Heart left ventricle (tissue), 13 donors: ENCODE measurements around the gene PEAR1.

ENCODE experiments used
- POLR2A ChIP-seq, 2 donors: fragments of 450-650 bp; IDR thresholded peaks; one replicate each; pipeline ENCODE4 v1.6.1; 2017; ENCODE audit warnings: antibody characterized with exemption in 2 of 2, mild to moderate bottlenecking in 2 of 2, moderate library complexity in 2 of 2
- TF ChIP-seq, protein P1 (sequence below), 12 donors: fragments of 200-600 bp; sonication (generic) in 4 of 12; IDR thresholded peaks; one replicate each; pipeline versions ENCODE4 v1.5.0 to v1.8.0; 2018 to 2022; ENCODE audit warnings: antibody characterized with exemption in 12 of 12, mild to moderate bottlenecking in 5 of 12
- donor health status: ischemic (EF 13 %, LVEDD 7.1; RV severe dilation, severe dysfunction).
- donor health status: DM: no; HTN: yes; CAD: no.
- donor health status: DM: no; HTN: no; CAD: no.
- donor health status: ischemic (EF 25% LVEDD 6.9; RV normal size, moderate dysfunction).
- donor health status: ischemic (EF 25% LVEDD 5.7; RV mildly dilated, moderate dysfunction).
- donor health status: ischemic (EF 35%, LVEDD 5.7; RV mildly dilated, moderate dysfunction).
- donor health status: nonischemic (EF 11% LVEDD 7.7; RV severe dilation, severe dysfunction).
- donor health status: DM: yes; HTN: yes; CAD: no.
- donor health status: PGD.
- donor health status: ischemic (EF 29% LVEDD 5.4; RV normal size, mild dysfunction).
- donor health status: nonischemic (EF 23%, LVEDD 6.1; RV moderate dilation, normal function).

- TF ChIP-seq, protein P1, sequence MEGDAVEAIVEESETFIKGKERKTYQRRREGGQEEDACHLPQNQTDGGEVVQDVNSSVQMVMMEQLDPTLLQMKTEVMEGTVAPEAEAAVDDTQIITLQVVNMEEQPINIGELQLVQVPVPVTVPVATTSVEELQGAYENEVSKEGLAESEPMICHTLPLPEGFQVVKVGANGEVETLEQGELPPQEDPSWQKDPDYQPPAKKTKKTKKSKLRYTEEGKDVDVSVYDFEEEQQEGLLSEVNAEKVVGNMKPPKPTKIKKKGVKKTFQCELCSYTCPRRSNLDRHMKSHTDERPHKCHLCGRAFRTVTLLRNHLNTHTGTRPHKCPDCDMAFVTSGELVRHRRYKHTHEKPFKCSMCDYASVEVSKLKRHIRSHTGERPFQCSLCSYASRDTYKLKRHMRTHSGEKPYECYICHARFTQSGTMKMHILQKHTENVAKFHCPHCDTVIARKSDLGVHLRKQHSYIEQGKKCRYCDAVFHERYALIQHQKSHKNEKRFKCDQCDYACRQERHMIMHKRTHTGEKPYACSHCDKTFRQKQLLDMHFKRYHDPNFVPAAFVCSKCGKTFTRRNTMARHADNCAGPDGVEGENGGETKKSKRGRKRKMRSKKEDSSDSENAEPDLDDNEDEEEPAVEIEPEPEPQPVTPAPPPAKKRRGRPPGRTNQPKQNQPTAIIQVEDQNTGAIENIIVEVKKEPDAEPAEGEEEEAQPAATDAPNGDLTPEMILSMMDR (IDR thresholded peaks at IDR 0.05): no peak
- TF ChIP-seq POLR2A (IDR thresholded peaks at IDR 0.05): no peak
Observed at GRCh38 chr1:156868341-156868740, 25.2 kb upstream of the PEAR1 start.
